Measurements from ENCODE around the gene AKAP1.

AKAP1 gene

GRCh38 chr17:57106107-57106835 is 21.2 kb downstream of the AKAP1 start:
- peak; percentile 57 for DNase-seq (ENCODE audit: low spot score)

- no peak for DNase-seq (ENCODE audit: low spot score)
These were observed 21.9 kb downstream of the AKAP1 start for GRCh38 chr17:57106836-57107497.

- peak; percentile 97 for DNase-seq (ENCODE audit: low spot score)
These were observed 22.6 kb downstream of the AKAP1 start for GRCh38 chr17:57107498-57108101.

GRCh38 chr17:57108671-57109392 is 23.8 kb downstream of the AKAP1 start:
- DNase-seq (ENCODE audit: low spot score), result peak; percentile 70

GRCh38 chr17:57109393-57110151 is 24.5 kb downstream of the AKAP1 start:
- DNase-seq (ENCODE audit: low spot score), result no peak

- DNase-seq (ENCODE audit: low spot score), result no peak
These were observed 25.1 kb downstream of the AKAP1 start for GRCh38 chr17:57110152-57110542.

GRCh38 chr17:57110579-57111325 is 25.7 kb downstream of the AKAP1 start:
- no peak for DNase-seq (ENCODE audit: low spot score)

GRCh38 chr17:57111386-57111785 is 26.3 kb downstream of the AKAP1 start:
- no peak for DNase-seq (ENCODE audit: low spot score)

- DNase-seq (ENCODE audit: low spot score), result no peak
These were observed 28.0 kb downstream of the AKAP1 start for GRCh38 chr17:57113011-57113410.

- DNase-seq (ENCODE audit: low spot score), result no peak
These were observed 28.6 kb downstream of the AKAP1 start for GRCh38 chr17:57113656-57114055.

GRCh38 chr17:57114085-57114673 is 29.1 kb downstream of the AKAP1 start:
- DNase-seq (ENCODE audit: low spot score), result no peak

- no peak for DNase-seq (ENCODE audit: low spot score)
These were observed 30.3 kb downstream of the AKAP1 start for GRCh38 chr17:57115377-57115776.

GRCh38 chr17:57115916-57116315 is 30.9 kb downstream of the AKAP1 start:
- no peak for DNase-seq (ENCODE audit: low spot score)

GRCh38 chr17:57117798-57118197 is 32.8 kb downstream of the AKAP1 start:
- no peak for DNase-seq (ENCODE audit: low spot score)

- no peak for DNase-seq (ENCODE audit: low spot score)
These were observed 35.8 kb downstream of the AKAP1 start for GRCh38 chr17:57120814-57121213.

GRCh38 chr17:57121308-57122042 is 36.4 kb downstream of the AKAP1 start:
- DNase-seq (ENCODE audit: low spot score), result no peak

GRCh38 chr17:57124053-57124452 is 39.0 kb downstream of the AKAP1 start:
- DNase-seq (ENCODE audit: low spot score), result no peak

GRCh38 chr17:57125406-57125805 is 40.4 kb downstream of the AKAP1 start:
- no peak for DNase-seq (ENCODE audit: low spot score)

- DNase-seq (ENCODE audit: low spot score), result no peak
These were observed 40.8 kb downstream of the AKAP1 start for GRCh38 chr17:57125866-57126265.
